ENCODE measurements around the gene LCA5L. TPM values are rescaled to one million over a fixed set of nuclear protein-coding genes. Genes with fewer than 3 reads are reported as not detected.

The LCA5L gene
- polyA plus RNA-seq, 1 donor = 2.0 TPM

GRCh38 chr21:39452207-39452969 lies 6.8 kb upstream of the LCA5L start:
- Histone ChIP-seq H3K9me3 (ENCODE audit: control insufficient read depth, low read depth, low read length) (no peaks in the 10 kb centered on the region), H3K4me3 (ENCODE audit: low read length) (no peak overlapping the region), H3K4me1 (ENCODE audit: control insufficient read depth, insufficient read depth, low read length) (no peaks in the 10 kb centered on the region), H3K27me3 (ENCODE audit: control insufficient read depth, insufficient read depth, low read length) (peaks cover 2% of the 10 kb centered on the region), H3K27ac (ENCODE audit: low read length) (no peak overlapping the region), H3K36me3 (ENCODE audit: control insufficient read depth, insufficient read depth, low read length) (no peaks in the 10 kb centered on the region)
- no CpG with 5 or more reads among the region's 10 CpGs for WGBS (ENCODE audit: insufficient coverage, low lambda C conversion rate)
- peak in 1 of 2 donors; percentile 17 for DNase-seq

GRCh38 chr21:39451332-39452206 lies 6.0 kb upstream of the LCA5L start, which contains the start of gene SH3BGR:
Gene SH3BGR (plus strand): TSS chr21:39451970. CDS start chr21:39452097, 127 bp downstream.
- Histone ChIP-seq H3K36me3 (ENCODE audit: control insufficient read depth, insufficient read depth, low read length) (no peaks in the 10 kb centered on the region), H3K27ac (ENCODE audit: low read length) (no peak within 1 kb of the TSS), H3K27me3 (ENCODE audit: control insufficient read depth, insufficient read depth, low read length) (peaks cover 2% of the 10 kb centered on the region), H3K4me1 (ENCODE audit: control insufficient read depth, insufficient read depth, low read length) (no peaks in the 10 kb centered on the region), H3K9me3 (ENCODE audit: control insufficient read depth, low read depth, low read length) (no peaks in the 10 kb centered on the region), H3K4me3 (ENCODE audit: low read length) (no peak within 1 kb of the TSS)
- DNase-seq = no peak
- no CpG with 5 or more reads among the region's 15 CpGs for WGBS (ENCODE audit: insufficient coverage, low lambda C conversion rate)

- Histone ChIP-seq H3K36me3 (ENCODE audit: control insufficient read depth, insufficient read depth, low read length) (no peaks in the 10 kb centered on the region), H3K4me1 (ENCODE audit: control insufficient read depth, insufficient read depth, low read length) (no peaks in the 10 kb centered on the region), H3K27me3 (ENCODE audit: control insufficient read depth, insufficient read depth, low read length) (peaks cover 2% of the 10 kb centered on the region), H3K27ac (ENCODE audit: low read length) (no peak overlapping the region), H3K9me3 (ENCODE audit: control insufficient read depth, low read depth, low read length) (no peaks in the 10 kb centered on the region), H3K4me3 (ENCODE audit: low read length) (no peak overlapping the region)
- WGBS (ENCODE audit: insufficient coverage, low lambda C conversion rate) = no CpG with 5 or more reads among the region's 7 CpGs
- no peak for DNase-seq
Observed at GRCh38 chr21:39447264-39447663, 1.7 kb upstream of the LCA5L start.

GRCh38 chr21:39444421-39445180 lies 977 bp downstream of the LCA5L start:
- H3K4me1 ChIP-seq (ENCODE audit: control insufficient read depth, insufficient read depth, low read length) = no peaks in the 10 kb centered on the region
- H3K36me3 ChIP-seq (ENCODE audit: control insufficient read depth, insufficient read depth, low read length) = no peaks in the 10 kb centered on the region
- H3K27ac ChIP-seq (ENCODE audit: low read length) = peak overlapping the region; percentile 74
- peaks cover under 1% of the 10 kb centered on the region for H3K27me3 ChIP-seq (ENCODE audit: control insufficient read depth, insufficient read depth, low read length)
- DNase-seq = peak in 1 of 2 donors; percentile 38
- WGBS (ENCODE audit: insufficient coverage, low lambda C conversion rate) = no CpG with 5 or more reads among the region's 15 CpGs
- no peaks in the 10 kb centered on the region for H3K9me3 ChIP-seq (ENCODE audit: control insufficient read depth, low read depth, low read length)
- H3K4me3 ChIP-seq (ENCODE audit: low read length) = peak overlapping the region; percentile 88

- H3K4me3 ChIP-seq (ENCODE audit: low read length) = no peak overlapping the region
- no peaks in the 10 kb centered on the region for H3K27me3 ChIP-seq (ENCODE audit: control insufficient read depth, insufficient read depth, low read length)
- no peaks in the 10 kb centered on the region for H3K9me3 ChIP-seq (ENCODE audit: control insufficient read depth, low read depth, low read length)
- no peak overlapping the region for H3K27ac ChIP-seq (ENCODE audit: low read length)
- 50% methylated on average over 2 of the region's 13 CpGs for WGBS (ENCODE audit: insufficient coverage, low lambda C conversion rate)
- peak in 1 of 2 donors; percentile 22 for DNase-seq
- no peaks in the 10 kb centered on the region for H3K36me3 ChIP-seq (ENCODE audit: control insufficient read depth, insufficient read depth, low read length)
- H3K4me1 ChIP-seq (ENCODE audit: control insufficient read depth, insufficient read depth, low read length) = no peaks in the 10 kb centered on the region
Observed at GRCh38 chr21:39441502-39442475, 3.8 kb downstream of the LCA5L start.

- H3K4me3 ChIP-seq (ENCODE audit: low read length) = no peak overlapping the region
- no peaks in the 10 kb centered on the region for H3K36me3 ChIP-seq (ENCODE audit: control insufficient read depth, insufficient read depth, low read length)
- no peaks in the 10 kb centered on the region for H3K4me1 ChIP-seq (ENCODE audit: control insufficient read depth, insufficient read depth, low read length)
- DNase-seq = no peak
- no peaks in the 10 kb centered on the region for H3K9me3 ChIP-seq (ENCODE audit: control insufficient read depth, low read depth, low read length)
- 80% methylated on average over 1 of the region's 1 CpG for WGBS (ENCODE audit: insufficient coverage, low lambda C conversion rate)
- H3K27me3 ChIP-seq (ENCODE audit: control insufficient read depth, insufficient read depth, low read length) = no peaks in the 10 kb centered on the region
- no peak overlapping the region for H3K27ac ChIP-seq (ENCODE audit: low read length)
Observed at GRCh38 chr21:39439232-39439631, 6.3 kb downstream of the LCA5L start.

- no peaks in the 10 kb centered on the region for H3K9me3 ChIP-seq (ENCODE audit: control insufficient read depth, low read depth, low read length)
- no peaks in the 10 kb centered on the region for H3K36me3 ChIP-seq (ENCODE audit: control insufficient read depth, insufficient read depth, low read length)
- no peak for DNase-seq
- H3K4me3 ChIP-seq (ENCODE audit: low read length) = no peak overlapping the region
- H3K4me1 ChIP-seq (ENCODE audit: control insufficient read depth, insufficient read depth, low read length) = no peaks in the 10 kb centered on the region
- no peak overlapping the region for H3K27ac ChIP-seq (ENCODE audit: low read length)
- no peaks in the 10 kb centered on the region for H3K27me3 ChIP-seq (ENCODE audit: control insufficient read depth, insufficient read depth, low read length)
- no CpG with 5 or more reads among the region's 4 CpGs for WGBS (ENCODE audit: insufficient coverage, low lambda C conversion rate)
Observed at GRCh38 chr21:39434950-39435349, 10.6 kb downstream of the LCA5L start.

GRCh38 chr21:39430954-39431353 lies 14.6 kb downstream of the LCA5L start:
- Histone ChIP-seq H3K4me1 (ENCODE audit: control insufficient read depth, insufficient read depth, low read length) (no peaks in the 10 kb centered on the region), H3K27me3 (ENCODE audit: control insufficient read depth, insufficient read depth, low read length) (no peaks in the 10 kb centered on the region), H3K9me3 (ENCODE audit: control insufficient read depth, low read depth, low read length) (no peaks in the 10 kb centered on the region), H3K36me3 (ENCODE audit: control insufficient read depth, insufficient read depth, low read length) (no peaks in the 10 kb centered on the region), H3K27ac (ENCODE audit: low read length) (no peak overlapping the region), H3K4me3 (ENCODE audit: low read length) (no peak overlapping the region)
- DNase-seq = no peak
- no CpG with 5 or more reads among the region's 2 CpGs for WGBS (ENCODE audit: insufficient coverage, low lambda C conversion rate)

- Histone ChIP-seq H3K27ac (ENCODE audit: low read length) (no peak overlapping the region), H3K27me3 (ENCODE audit: control insufficient read depth, insufficient read depth, low read length) (no peaks in the 10 kb centered on the region), H3K9me3 (ENCODE audit: control insufficient read depth, low read depth, low read length) (no peaks in the 10 kb centered on the region), H3K4me1 (ENCODE audit: control insufficient read depth, insufficient read depth, low read length) (no peaks in the 10 kb centered on the region), H3K4me3 (ENCODE audit: low read length) (no peak overlapping the region), H3K36me3 (ENCODE audit: control insufficient read depth, insufficient read depth, low read length) (no peaks in the 10 kb centered on the region)
- WGBS (ENCODE audit: insufficient coverage, low lambda C conversion rate) = 50% methylated on average over 1 of the region's 4 CpGs
- DNase-seq = no peak
Observed at GRCh38 chr21:39430457-39430856, 15.1 kb downstream of the LCA5L start.

All from large intestine (tissue), 3 donors.